GM18870 (cell line): ENCODE data around the gene ZNF594.
"Not testable (repeated sequence)": the region's sequence is repeated elsewhere in the genome, so short reads cannot be mapped to it uniquely, and the experiment has no call there.

Experiments
- ATAC-seq: cut with Tn5 transposase; IDR thresholded peaks from one replicate; pipeline ENCODE4 v1.9.1; 2021; ENCODE audit warnings: moderate library complexity; ENCODE audit not compliant: unreplicated experiment

ZNF594 gene

GRCh38 chr17:5191541-5192417 lies at the start of gene ZNF594:
TSS of gene ZNF594 (minus strand) at chr17:5191868. CDS start at chr17:5184256, 7,612 bp downstream.
- no peak for ATAC-seq

GRCh38 chr17:5239769-5240168 lies 48.1 kb upstream of the ZNF594 start:
- not testable (repeated sequence) for ATAC-seq

- no peak for ATAC-seq
These were observed 46.7 kb upstream of the ZNF594 start for GRCh38 chr17:5238333-5238732.

- ATAC-seq: no peak
These were observed 45.9 kb upstream of the ZNF594 start for GRCh38 chr17:5237541-5238016.

- ATAC-seq: no peak
These were observed 45.4 kb upstream of the ZNF594 start for GRCh38 chr17:5236938-5237540.

- ATAC-seq: peak; percentile 43
These were observed 43.2 kb upstream of the ZNF594 start, which contains the start of gene SCIMP for GRCh38 chr17:5234645-5235576. TSS of gene SCIMP (minus strand) at chr17:5234860. CDS start at chr17:5234755, 105 bp downstream.

GRCh38 chr17:5233492-5233891 lies 41.8 kb upstream of the ZNF594 start:
- not testable (repeated sequence) for ATAC-seq

GRCh38 chr17:5226940-5227878 lies 35.5 kb upstream of the ZNF594 start:
- ATAC-seq: no peak

GRCh38 chr17:5225668-5226457 lies 34.2 kb upstream of the ZNF594 start:
- ATAC-seq: no peak

- ATAC-seq: not testable (repeated sequence)
These were observed 30.2 kb upstream of the ZNF594 start for GRCh38 chr17:5221912-5222311.

GRCh38 chr17:5220074-5220473 lies 28.4 kb upstream of the ZNF594 start:
- no peak for ATAC-seq

GRCh38 chr17:5219536-5219935 lies 27.9 kb upstream of the ZNF594 start:
- no peak for ATAC-seq

GRCh38 chr17:5217562-5217961 lies 25.9 kb upstream of the ZNF594 start:
- not testable (repeated sequence) for ATAC-seq

- ATAC-seq: no peak
These were observed 19.8 kb upstream of the ZNF594 start for GRCh38 chr17:5211458-5211857.

GRCh38 chr17:5210614-5211252 lies 19.1 kb upstream of the ZNF594 start:
- ATAC-seq: no peak

- ATAC-seq: no peak
These were observed 18.4 kb upstream of the ZNF594 start for GRCh38 chr17:5210091-5210490.

GRCh38 chr17:5209396-5209795 lies 17.7 kb upstream of the ZNF594 start:
- no peak for ATAC-seq

- no peak for ATAC-seq
These were observed 12.2 kb upstream of the ZNF594 start for GRCh38 chr17:5203908-5204294.
